Fibroblast of gingiva (primary cell): ENCODE measurements around the gene CMIP.

Experiments used
- DNase-seq: peaks from one replicate; pipeline ENCODE4 v3.0.0-alpha.2; 2011; ENCODE audit warnings: low read depth

The CMIP gene

GRCh38 chr16:81535679-81536360, 91.2 kb downstream of the CMIP start:
- DNase-seq = no peak

GRCh38 chr16:81536648-81537047, 92.0 kb downstream of the CMIP start:
- no peak for DNase-seq

- DNase-seq = peak; percentile 74
These were observed 93.3 kb downstream of the CMIP start for GRCh38 chr16:81537721-81538561.

- no peak for DNase-seq
These were observed 94.6 kb downstream of the CMIP start for GRCh38 chr16:81539009-81539758.

GRCh38 chr16:81539759-81540472, 95.3 kb downstream of the CMIP start:
- DNase-seq = no peak

GRCh38 chr16:81541314-81541713, 96.7 kb downstream of the CMIP start:
- DNase-seq = no peak

GRCh38 chr16:81542609-81543570, 98.3 kb downstream of the CMIP start:
- DNase-seq = no peak

GRCh38 chr16:81543571-81543970, 99.0 kb downstream of the CMIP start:
- no peak for DNase-seq

GRCh38 chr16:81544261-81544660, 99.7 kb downstream of the CMIP start:
- DNase-seq = no peak

- DNase-seq = peak; percentile 74
These were observed 100.2 kb downstream of the CMIP start for GRCh38 chr16:81544700-81545271.

- DNase-seq = no peak
These were observed 101.1 kb downstream of the CMIP start for GRCh38 chr16:81545470-81546250.

GRCh38 chr16:81546781-81547180, 102.2 kb downstream of the CMIP start:
- DNase-seq = no peak

- no peak for DNase-seq
These were observed 102.8 kb downstream of the CMIP start for GRCh38 chr16:81547194-81547938.

GRCh38 chr16:81547939-81548216, 103.3 kb downstream of the CMIP start:
- DNase-seq = no peak

- DNase-seq = no peak
These were observed 103.9 kb downstream of the CMIP start for GRCh38 chr16:81548551-81548875.

- no peak for DNase-seq
These were observed 104.4 kb downstream of the CMIP start for GRCh38 chr16:81548876-81549546.

GRCh38 chr16:81549547-81550431, 105.2 kb downstream of the CMIP start:
- no peak for DNase-seq

- no peak for DNase-seq
These were observed 105.8 kb downstream of the CMIP start for GRCh38 chr16:81550432-81550808.
